ENCODE data around the gene EME2.
"Not testable (repeated sequence)": the region's sequence is repeated elsewhere in the genome, so short reads cannot be mapped to it uniquely, and the experiment has no call there.

The EME2 gene

GRCh38 chr16:1772362-1772907 lies at the start of gene EME2:
TSS of gene EME2 (plus strand) at chr16:1772810. CDS start at chr16:1773228, 418 bp downstream.
- H3K27ac Mint-ChIP-seq = peak within 1 kb of the TSS; percentile 93
- DNase-seq (ENCODE audit: low spot score in 2 of 2) = peak in 1 of 2 donors; percentile 73
- H3K4me3 Mint-ChIP-seq = peak within 1 kb of the TSS; percentile 96
- peaks cover 59% of the 10 kb centered on the region for H3K36me3 Mint-ChIP-seq
- H3K4me1 Mint-ChIP-seq = peaks cover 15% of the 10 kb centered on the region
- peak; percentile 39 for ATAC-seq
- no peaks in the 10 kb centered on the region for H3K9me3 Mint-ChIP-seq

GRCh38 chr16:1723450-1724147 lies 49.0 kb upstream of the EME2 start:
- Mint-ChIP-seq H3K9me3 (no peaks in the 10 kb centered on the region), H3K4me1 (peaks cover 31% of the 10 kb centered on the region), H3K27ac (peak overlapping the region; percentile 17), H3K36me3 (peaks cover 28% of the 10 kb centered on the region), H3K4me3 (no peak overlapping the region)
- ATAC-seq (no peak), DNase-seq (ENCODE audit: low spot score in 2 of 2) (peak; percentile 27 to 65)

GRCh38 chr16:1724491-1724890 lies 48.1 kb upstream of the EME2 start:
- Mint-ChIP-seq H3K4me1 (peaks cover 25% of the 10 kb centered on the region), H3K27ac (no peak overlapping the region), H3K4me3 (no peak overlapping the region), H3K9me3 (no peaks in the 10 kb centered on the region), H3K36me3 (peaks cover 37% of the 10 kb centered on the region)
- DNase-seq (ENCODE audit: low spot score in 2 of 2) (no peak), ATAC-seq (no peak)

- no peak for ATAC-seq
- Mint-ChIP-seq H3K4me1 (peaks cover 23% of the 10 kb centered on the region), H3K9me3 (no peaks in the 10 kb centered on the region), H3K27ac (peak overlapping the region; percentile 17), H3K36me3 (peaks cover 49% of the 10 kb centered on the region), H3K4me3 (no peak overlapping the region)
- DNase-seq (ENCODE audit: low spot score in 2 of 2) = no peak
Observed at GRCh38 chr16:1726661-1727502, 45.7 kb upstream of the EME2 start.

- H3K27ac Mint-ChIP-seq = no peak overlapping the region
- no peak overlapping the region for H3K4me3 Mint-ChIP-seq
- peaks cover 17% of the 10 kb centered on the region for H3K4me1 Mint-ChIP-seq
- peaks cover 49% of the 10 kb centered on the region for H3K36me3 Mint-ChIP-seq
- ATAC-seq = no peak
- no peaks in the 10 kb centered on the region for H3K9me3 Mint-ChIP-seq
- DNase-seq (ENCODE audit: low spot score in 2 of 2) = no peak
Observed at GRCh38 chr16:1727651-1728624, 44.7 kb upstream of the EME2 start.

- no peak for ATAC-seq
- Mint-ChIP-seq H3K4me3 (no peak overlapping the region), H3K36me3 (peaks cover 49% of the 10 kb centered on the region)
Observed at GRCh38 chr16:1729026-1729425, 43.6 kb upstream of the EME2 start.

GRCh38 chr16:1729445-1729844 lies 43.2 kb upstream of the EME2 start:
- no peak for DNase-seq (ENCODE audit: low spot score in 2 of 2)
- Mint-ChIP-seq H3K4me1 (peaks cover 10% of the 10 kb centered on the region), H3K4me3 (no peak overlapping the region), H3K27ac (no peak overlapping the region), H3K9me3 (no peaks in the 10 kb centered on the region), H3K36me3 (peaks cover 50% of the 10 kb centered on the region)
- no peak for ATAC-seq

More at GRCh38 chr16:1729026-1729425, 43.6 kb upstream of the EME2 start:
- Mint-ChIP-seq H3K4me1 (peaks cover 10% of the 10 kb centered on the region), H3K9me3 (no peaks in the 10 kb centered on the region), H3K27ac (peak overlapping the region; percentile 23)
- no peak for DNase-seq (ENCODE audit: low spot score in 2 of 2)

GRCh38 chr16:1731073-1731472 lies 41.5 kb upstream of the EME2 start:
- peaks cover 48% of the 10 kb centered on the region for H3K36me3 Mint-ChIP-seq
- no peak for ATAC-seq
- no peaks in the 10 kb centered on the region for H3K9me3 Mint-ChIP-seq
- peaks cover 10% of the 10 kb centered on the region for H3K4me1 Mint-ChIP-seq
- H3K27ac Mint-ChIP-seq = no peak overlapping the region
- DNase-seq (ENCODE audit: low spot score in 2 of 2) = no peak
- no peak overlapping the region for H3K4me3 Mint-ChIP-seq

GRCh38 chr16:1731603-1732002 lies 41.0 kb upstream of the EME2 start:
- Mint-ChIP-seq H3K9me3 (no peaks in the 10 kb centered on the region), H3K27ac (peak overlapping the region; percentile 69), H3K36me3 (peaks cover 42% of the 10 kb centered on the region), H3K4me1 (peaks cover 10% of the 10 kb centered on the region), H3K4me3 (no peak overlapping the region)
- ATAC-seq = no peak
- DNase-seq (ENCODE audit: low spot score in 2 of 2) = no peak

GRCh38 chr16:1732071-1732470 lies 40.5 kb upstream of the EME2 start:
- H3K36me3 Mint-ChIP-seq = peaks cover 38% of the 10 kb centered on the region
- ATAC-seq (no peak), DNase-seq (ENCODE audit: low spot score in 2 of 2) (no peak)
- H3K4me3 Mint-ChIP-seq = no peak overlapping the region
- H3K27ac Mint-ChIP-seq = peak overlapping the region; percentile 69
- H3K9me3 Mint-ChIP-seq = no peaks in the 10 kb centered on the region
- peaks cover 5% of the 10 kb centered on the region for H3K4me1 Mint-ChIP-seq

- peaks cover 33% of the 10 kb centered on the region for H3K36me3 Mint-ChIP-seq
- not testable (repeated sequence) for H3K4me1 Mint-ChIP-seq; H3K9me3 Mint-ChIP-seq; DNase-seq (ENCODE audit: low spot score in 2 of 2); ATAC-seq; H3K4me3 Mint-ChIP-seq; H3K27ac Mint-ChIP-seq
Observed at GRCh38 chr16:1732551-1732987, 40.0 kb upstream of the EME2 start.

GRCh38 chr16:1734123-1734522 lies 38.5 kb upstream of the EME2 start:
- no peak for ATAC-seq
- Mint-ChIP-seq H3K36me3 (peaks cover 20% of the 10 kb centered on the region), H3K4me3 (no peak overlapping the region), H3K4me1 (no peaks in the 10 kb centered on the region), H3K27ac (no peak overlapping the region), H3K9me3 (no peaks in the 10 kb centered on the region)
- DNase-seq (ENCODE audit: low spot score in 2 of 2) = no peak

- no peaks in the 10 kb centered on the region for H3K9me3 Mint-ChIP-seq
- H3K27ac Mint-ChIP-seq = no peak overlapping the region
- ATAC-seq = no peak
- peaks cover 15% of the 10 kb centered on the region for H3K36me3 Mint-ChIP-seq
- no peak for DNase-seq (ENCODE audit: low spot score in 2 of 2)
- no peak overlapping the region for H3K4me3 Mint-ChIP-seq
- no peaks in the 10 kb centered on the region for H3K4me1 Mint-ChIP-seq
Observed at GRCh38 chr16:1734816-1735215, 37.8 kb upstream of the EME2 start.

- H3K9me3 Mint-ChIP-seq = no peaks in the 10 kb centered on the region
- no peaks in the 10 kb centered on the region for H3K4me1 Mint-ChIP-seq
- DNase-seq (ENCODE audit: low spot score in 2 of 2) (no peak), ATAC-seq (no peak)
- no peak overlapping the region for H3K4me3 Mint-ChIP-seq
- peaks cover 17% of the 10 kb centered on the region for H3K36me3 Mint-ChIP-seq
- H3K27ac Mint-ChIP-seq = no peak overlapping the region
Observed at GRCh38 chr16:1740234-1740633, 32.4 kb upstream of the EME2 start.
